22Rv1 (cell line): ENCODE measurements around the gene ROR1.
"Not testable (repeated sequence)": the region's sequence is repeated elsewhere in the genome, so short reads cannot be mapped to it uniquely, and the experiment has no call there.

Source experiments
- H3K27ac ChIP-seq: fragments of 450-650 bp; 2 replicates; pipeline ENCODE4 v1.5.1; 2017
- ZFX ChIP-seq: fragments of 450-650 bp; IDR thresholded peaks from 2 replicates; pipeline ENCODE4 v1.6.1; 2017; ENCODE audit warnings: antibody characterized with exemption, borderline replicate concordance
- TF ChIP-seq, protein P1 (sequence below): fragments of 450-650 bp; IDR thresholded peaks from 2 replicates; pipeline ENCODE4 v1.5.1; 2017; ENCODE audit warnings: mild to moderate bottlenecking

ROR1 gene

DNA sequence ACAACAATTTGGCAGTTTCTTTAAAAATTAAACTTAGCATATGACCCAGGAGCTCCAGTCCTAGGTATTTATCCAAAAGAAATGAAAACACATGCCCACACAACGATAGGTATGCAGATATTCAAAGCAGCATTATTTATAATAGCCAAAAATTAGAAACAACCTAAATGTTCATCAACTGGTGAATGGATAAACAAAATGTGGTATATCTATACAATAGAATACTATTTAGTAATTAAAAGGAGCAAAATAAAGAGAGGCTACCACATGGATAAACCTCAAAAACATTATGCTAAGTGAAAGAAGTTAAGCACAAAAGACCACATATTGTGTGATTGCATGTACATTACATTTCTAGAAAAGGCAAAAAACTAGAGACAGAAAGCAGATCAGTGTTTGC, 51.3 kb downstream of the ROR1 start:
- no peak overlapping the region for H3K27ac ChIP-seq
- no peak for TF ChIP-seq ZFX
- TF ChIP-seq, protein P1, sequence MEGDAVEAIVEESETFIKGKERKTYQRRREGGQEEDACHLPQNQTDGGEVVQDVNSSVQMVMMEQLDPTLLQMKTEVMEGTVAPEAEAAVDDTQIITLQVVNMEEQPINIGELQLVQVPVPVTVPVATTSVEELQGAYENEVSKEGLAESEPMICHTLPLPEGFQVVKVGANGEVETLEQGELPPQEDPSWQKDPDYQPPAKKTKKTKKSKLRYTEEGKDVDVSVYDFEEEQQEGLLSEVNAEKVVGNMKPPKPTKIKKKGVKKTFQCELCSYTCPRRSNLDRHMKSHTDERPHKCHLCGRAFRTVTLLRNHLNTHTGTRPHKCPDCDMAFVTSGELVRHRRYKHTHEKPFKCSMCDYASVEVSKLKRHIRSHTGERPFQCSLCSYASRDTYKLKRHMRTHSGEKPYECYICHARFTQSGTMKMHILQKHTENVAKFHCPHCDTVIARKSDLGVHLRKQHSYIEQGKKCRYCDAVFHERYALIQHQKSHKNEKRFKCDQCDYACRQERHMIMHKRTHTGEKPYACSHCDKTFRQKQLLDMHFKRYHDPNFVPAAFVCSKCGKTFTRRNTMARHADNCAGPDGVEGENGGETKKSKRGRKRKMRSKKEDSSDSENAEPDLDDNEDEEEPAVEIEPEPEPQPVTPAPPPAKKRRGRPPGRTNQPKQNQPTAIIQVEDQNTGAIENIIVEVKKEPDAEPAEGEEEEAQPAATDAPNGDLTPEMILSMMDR, result no peak

DNA sequence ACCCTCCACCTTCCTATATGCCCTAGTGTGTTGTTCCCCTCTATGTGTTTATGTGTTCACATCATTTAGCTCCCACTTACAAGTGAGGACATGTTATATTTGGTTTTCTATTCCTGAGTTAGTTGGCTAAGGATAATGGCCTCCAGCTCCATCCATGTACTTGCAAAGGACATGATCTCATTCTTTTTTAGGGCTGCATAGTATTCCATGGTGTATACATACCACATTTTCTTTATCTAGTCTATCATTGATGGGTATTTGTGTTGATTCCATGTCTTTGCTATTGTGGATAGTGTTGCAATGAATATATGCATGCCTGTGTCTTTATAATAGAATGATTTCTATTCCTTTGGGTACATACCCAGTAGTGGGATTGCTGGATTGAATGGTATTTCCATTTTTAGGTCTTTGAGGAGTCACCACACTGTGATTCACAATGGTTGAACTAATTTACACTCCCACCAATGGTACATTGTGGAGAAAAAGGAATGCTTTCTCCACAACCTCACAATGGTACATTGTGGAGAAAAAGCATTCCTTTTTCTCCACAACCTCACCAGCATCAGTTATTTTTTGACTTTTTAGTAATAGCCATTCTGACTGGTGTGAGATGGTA, 52.5 kb downstream of the ROR1 start:
- H3K27ac ChIP-seq, result not testable (repeated sequence)

DNA sequence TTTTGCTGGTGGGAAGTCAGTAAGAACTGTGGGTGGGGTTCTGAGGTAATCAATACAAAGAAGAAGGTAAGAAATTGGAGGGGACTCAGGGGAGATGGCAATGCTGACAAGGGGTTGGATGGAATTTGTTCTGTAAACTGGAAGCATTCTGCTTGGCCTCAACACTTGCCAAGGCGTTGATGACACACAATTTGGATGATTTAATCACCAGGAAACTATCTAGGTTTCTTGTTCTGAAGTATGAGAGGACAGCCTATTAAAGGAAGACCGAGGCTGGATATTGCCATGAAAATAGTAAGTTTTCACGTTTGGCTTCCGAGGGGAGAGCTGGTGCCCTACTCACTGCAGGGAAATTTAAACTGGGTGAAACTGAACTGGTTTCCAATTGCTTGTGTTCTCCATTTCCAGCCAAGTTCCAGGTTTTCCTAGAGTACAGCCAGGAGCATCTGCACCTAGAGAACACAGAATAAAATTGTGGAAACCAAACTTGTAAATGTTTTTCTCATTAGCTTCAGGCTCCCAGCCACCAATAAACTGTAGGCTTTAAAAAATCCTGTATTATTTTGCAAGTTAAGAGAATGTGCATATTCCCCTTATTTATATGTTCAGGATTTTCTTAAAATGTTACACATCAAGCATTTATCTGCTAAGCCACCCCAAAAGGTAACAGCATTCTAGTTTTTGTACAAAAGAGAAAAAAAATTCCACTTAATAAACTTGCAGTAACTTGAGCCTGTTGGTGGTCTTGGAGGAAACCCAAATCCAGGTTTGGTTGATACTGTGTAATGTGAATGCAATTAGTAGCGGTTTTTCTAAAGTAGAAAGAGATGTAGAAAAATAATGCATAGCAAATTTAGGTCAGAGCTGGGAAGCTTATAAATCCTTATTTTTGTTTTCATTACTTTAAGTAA, 53.8 kb downstream of the ROR1 start:
- TF ChIP-seq ZFX, result no peak
- TF ChIP-seq, protein P1, result no peak

DNA sequence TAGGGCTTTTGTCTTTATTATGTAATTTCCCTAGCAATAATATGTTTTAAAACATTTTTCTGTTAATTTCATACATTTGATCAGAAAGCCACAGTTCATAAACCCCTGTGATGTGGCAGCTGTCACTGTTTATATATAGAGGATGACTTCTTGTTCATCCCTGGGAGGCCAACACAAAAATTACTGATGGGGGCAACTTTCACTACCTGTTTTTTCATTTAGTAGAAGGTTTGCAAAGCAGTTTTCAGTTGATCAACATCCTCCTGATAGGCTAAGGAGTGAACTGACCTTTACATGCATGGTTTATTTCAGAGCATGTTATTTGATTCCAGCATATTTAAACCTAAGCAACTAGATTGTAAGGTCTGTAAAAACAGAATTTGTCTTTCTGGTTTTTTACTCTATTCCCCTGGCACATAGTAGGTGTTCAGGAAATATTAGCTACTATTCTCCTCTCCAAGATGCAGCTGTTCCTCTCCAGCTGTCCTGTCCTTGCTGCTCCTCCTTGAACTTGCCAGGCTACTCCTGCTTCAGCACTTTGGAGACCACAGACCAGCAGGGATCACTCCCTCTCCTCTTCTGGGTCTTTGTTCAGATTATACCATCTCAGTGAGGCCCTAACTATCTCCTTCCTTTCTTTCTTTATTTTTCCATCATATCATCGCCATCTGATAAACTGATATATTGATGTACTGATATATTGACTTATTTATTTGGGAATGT, 54.7 kb downstream of the ROR1 start:
- TF ChIP-seq ZFX, result no peak
- TF ChIP-seq, protein P1, result no peak

More for the DNA sequence above, 53.8 kb downstream of the ROR1 start:
- no peak overlapping the region for H3K27ac ChIP-seq

DNA sequence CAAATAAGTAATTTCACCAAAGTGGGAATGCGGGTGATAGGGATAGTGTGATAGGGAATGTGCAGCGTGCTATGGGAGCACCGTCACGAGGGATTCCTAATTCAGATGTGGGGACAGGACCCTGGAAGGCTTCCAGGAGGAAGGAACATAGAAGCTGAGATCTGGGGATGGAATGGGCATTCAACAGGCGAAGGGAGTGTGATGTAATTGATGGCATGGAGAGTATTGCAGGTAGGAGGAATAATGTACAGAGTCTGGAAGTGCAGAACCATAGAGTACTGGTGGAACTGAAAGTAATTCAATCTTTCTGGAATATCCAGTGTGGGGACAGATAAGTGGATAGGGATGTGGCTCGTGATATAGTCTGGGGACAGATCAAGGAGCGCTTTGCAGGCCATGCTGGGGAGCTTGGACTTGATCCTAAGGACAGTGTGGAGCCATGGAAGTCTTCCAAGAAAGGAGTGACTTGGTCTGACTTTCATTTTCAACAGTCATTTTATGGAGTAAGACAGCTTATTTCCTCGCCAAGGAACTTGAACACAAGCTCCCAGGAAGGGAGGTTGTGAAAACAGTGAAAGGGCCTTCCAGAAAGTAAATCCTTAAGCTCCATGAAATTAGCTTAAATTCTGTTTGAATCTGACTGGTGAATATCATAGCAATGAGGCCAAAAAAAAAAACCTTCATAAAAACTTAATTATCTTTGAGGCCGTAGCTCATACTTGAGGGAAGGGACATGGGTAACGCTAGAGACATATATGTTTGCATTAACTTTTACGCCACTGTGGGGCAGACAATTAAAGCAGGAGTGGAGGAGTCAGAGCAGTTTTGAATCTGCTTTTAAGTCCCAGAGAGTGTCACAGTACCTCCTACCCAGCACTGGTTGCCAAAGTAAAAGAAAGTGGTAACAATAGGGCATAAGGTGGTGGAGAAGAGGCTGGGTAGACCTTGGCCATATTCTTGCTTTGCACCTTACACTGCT, 55.8 kb downstream of the ROR1 start:
- no peak overlapping the region for H3K27ac ChIP-seq
- TF ChIP-seq, protein P1, result no peak
- no peak for TF ChIP-seq ZFX

More for the DNA sequence above, 54.7 kb downstream of the ROR1 start:
- H3K27ac ChIP-seq, result no peak overlapping the region

DNA sequence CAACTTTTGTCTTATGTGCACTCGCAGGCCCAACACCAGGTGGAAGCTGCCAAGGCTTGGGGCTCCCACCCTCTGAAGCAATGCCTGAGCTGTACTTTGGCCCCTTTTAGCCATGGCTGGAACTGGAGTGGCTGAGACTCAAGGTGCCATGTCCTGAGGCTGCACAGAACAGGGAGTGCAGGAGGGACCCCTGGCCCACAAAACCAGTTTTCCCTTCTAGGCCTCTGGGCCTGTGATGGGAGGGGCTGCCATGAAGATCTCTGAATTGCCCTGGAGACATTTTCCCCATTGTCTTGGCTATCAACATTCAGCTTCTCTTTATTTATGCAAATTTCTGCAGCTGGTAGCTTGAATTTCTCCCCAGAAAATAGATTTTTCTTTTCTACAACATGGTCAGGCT, 57.6 kb downstream of the ROR1 start:
- no peak overlapping the region for H3K27ac ChIP-seq
- no peak for TF ChIP-seq ZFX
- TF ChIP-seq, protein P1, result no peak
